Activated naive CD4-positive, alpha-beta T cell treated with anti-CD3 and anti-CD28 coated beads for 36 hours (primary cell): ENCODE results near the gene CCN5. TPM values are rescaled to one million over a fixed set of nuclear protein-coding genes. Genes with fewer than 3 reads are reported as not detected.
"Not testable (repeated sequence)": the region's sequence is repeated elsewhere in the genome, so short reads cannot be mapped to it uniquely, and the experiment has no call there.

Experiments used
- CTCF ChIA-PET: fragments of 350-600 bp; sonication (Branson Sonifier 250); formaldehyde crosslinking; loops from one replicate; lab custom pipeline; 2021; ENCODE audit warnings: antibody characterized with exemption; lab: Charles Lee
- DNase-seq: peaks from one replicate; pipeline ENCODE4 v3.0.0-alpha.2; 2020
- H3K27ac Mint-ChIP-seq: one replicate; pipeline ENCODE4 v1.8.0; 2021; ENCODE audit warnings: mild to moderate bottlenecking, mixed read lengths
- H3K27me3 Mint-ChIP-seq: one replicate; pipeline ENCODE4 v1.8.0; 2021; ENCODE audit warnings: low read depth, mixed read lengths
- H3K36me3 Mint-ChIP-seq: one replicate; pipeline ENCODE4 v1.8.0; 2021; ENCODE audit warnings: low read depth, mixed read lengths
- H3K4me1 Mint-ChIP-seq: one replicate; pipeline ENCODE4 v1.8.0; 2021; ENCODE audit warnings: low read depth, mixed read lengths
- H3K4me3 Mint-ChIP-seq: one replicate; pipeline ENCODE4 v1.8.0; 2021; ENCODE audit warnings: mild to moderate bottlenecking, moderate library complexity, mixed read lengths
- H3K9me3 Mint-ChIP-seq: one replicate; pipeline ENCODE4 v1.8.0; 2021; ENCODE audit warnings: mixed read lengths
- intact Hi-C: fragments of 100-400 bp; cut with micrococcal nuclease; formaldehyde crosslinking; loops from one replicate; pipeline ENCODE4 v1.15.1; 2023
- total RNA-seq, 2 experiments: library from RNA; stranded (reverse); gene quantifications; one replicate each; pipeline ENCODE4 v1.2.3, GENCODE V29; 2021

The CCN5 gene
- total RNA-seq, 2 experiments from 2014 or later: not detected

GRCh38 chr20:44758247-44759101 lies 43.3 kb downstream of the CCN5 start:
- intact Hi-C loops: no loop called here
- H3K36me3 Mint-ChIP-seq: no peaks in the 10 kb centered on the region
- no peak for DNase-seq
- CTCF ChIA-PET: interaction anchor here (0.9 to 1.9 kb wide), 4 partner anchors 8 to 109 kb away, joined by 3 to 4 read pairs (median 4); no protein-coding TSS in a partner anchor
- no peaks in the 10 kb centered on the region for H3K27me3 Mint-ChIP-seq
- no peak overlapping the region for H3K27ac Mint-ChIP-seq
- H3K4me1 Mint-ChIP-seq: no peaks in the 10 kb centered on the region
- H3K4me3 Mint-ChIP-seq: no peak overlapping the region
- H3K9me3 Mint-ChIP-seq: no peaks in the 10 kb centered on the region

- CTCF ChIA-PET: interaction anchor here (1.9 kb wide), 1 partner anchor 107 kb away, joined by 4 read pairs; no protein-coding TSS in a partner anchor
- no peaks in the 10 kb centered on the region for H3K36me3 Mint-ChIP-seq
- no peaks in the 10 kb centered on the region for H3K27me3 Mint-ChIP-seq
- no peak for DNase-seq
- no peaks in the 10 kb centered on the region for H3K9me3 Mint-ChIP-seq
- H3K4me3 Mint-ChIP-seq: no peak overlapping the region
- intact Hi-C loops: no loop called here
- no peak overlapping the region for H3K27ac Mint-ChIP-seq
- no peaks in the 10 kb centered on the region for H3K4me1 Mint-ChIP-seq
These were observed 44.4 kb downstream of the CCN5 start for GRCh38 chr20:44759595-44759994.

DNA sequence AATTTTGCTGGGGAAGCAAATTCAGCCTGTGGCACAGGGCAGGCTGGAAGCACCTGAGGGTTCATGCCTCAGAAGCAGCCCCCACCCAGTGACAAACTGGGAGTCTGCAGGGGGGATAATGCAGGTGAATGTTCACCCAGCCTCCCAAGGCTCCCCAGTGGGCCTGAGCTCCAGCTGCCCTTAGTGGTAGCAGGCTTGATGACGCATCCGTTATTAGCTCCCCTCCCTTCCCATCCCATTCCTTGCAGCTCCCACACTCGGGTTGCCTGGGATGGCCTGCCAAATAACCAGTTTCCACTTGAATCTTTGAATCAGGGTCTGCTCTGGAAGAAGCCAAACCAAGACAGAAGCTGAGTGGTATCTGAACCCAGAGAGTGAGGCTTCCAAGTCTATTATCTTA lies 46.3 kb downstream of the CCN5 start:
- no peaks in the 10 kb centered on the region for H3K9me3 Mint-ChIP-seq
- H3K4me1 Mint-ChIP-seq: no peaks in the 10 kb centered on the region
- no peak overlapping the region for H3K4me3 Mint-ChIP-seq
- no peak overlapping the region for H3K27ac Mint-ChIP-seq
- peaks cover 4% of the 10 kb centered on the region for H3K27me3 Mint-ChIP-seq
- H3K36me3 Mint-ChIP-seq: no peaks in the 10 kb centered on the region
- intact Hi-C loops: no loop called here
- CTCF ChIA-PET: no interaction called here
- DNase-seq: no peak

- no peak overlapping the region for H3K4me3 Mint-ChIP-seq
- no peak overlapping the region for H3K27ac Mint-ChIP-seq
- H3K36me3 Mint-ChIP-seq: no peaks in the 10 kb centered on the region
- peaks cover 4% of the 10 kb centered on the region for H3K27me3 Mint-ChIP-seq
- CTCF ChIA-PET: interaction anchor here (1.2 kb wide), 1 partner anchor 15 kb away, joined by 3 read pairs; no protein-coding TSS in a partner anchor
- H3K9me3 Mint-ChIP-seq: no peaks in the 10 kb centered on the region
- H3K4me1 Mint-ChIP-seq: no peaks in the 10 kb centered on the region
- no peak for DNase-seq
- intact Hi-C loops: no loop called here
These were observed 47.4 kb downstream of the CCN5 start for GRCh38 chr20:44762466-44763140.

DNA sequence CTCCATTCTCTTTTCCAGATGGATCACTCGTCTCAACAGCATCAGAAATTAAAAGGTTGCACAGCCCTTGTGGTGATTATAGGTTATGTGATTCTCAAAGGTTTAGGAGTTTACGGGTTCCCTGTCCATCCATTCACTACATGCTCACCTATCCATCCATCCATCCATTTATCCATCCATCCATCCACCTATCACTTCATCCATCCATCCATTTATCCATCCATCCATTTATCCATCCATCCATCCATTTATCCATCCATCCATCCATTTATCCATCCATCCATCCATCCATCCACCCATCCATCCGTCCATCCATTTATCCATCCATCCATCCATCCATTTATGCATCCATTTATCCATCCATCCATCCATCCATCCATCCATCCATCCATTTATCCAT lies 48.6 kb downstream of the CCN5 start:
- intact Hi-C loops, H3K9me3 Mint-ChIP-seq, DNase-seq, H3K4me1 Mint-ChIP-seq, H3K27me3 Mint-ChIP-seq, H3K36me3 Mint-ChIP-seq, H3K27ac Mint-ChIP-seq, CTCF ChIA-PET, H3K4me3 Mint-ChIP-seq: not testable (repeated sequence)

- H3K27me3 Mint-ChIP-seq: peaks cover 7% of the 10 kb centered on the region
- no peaks in the 10 kb centered on the region for H3K4me1 Mint-ChIP-seq
- CTCF ChIA-PET: no interaction called here
- intact Hi-C loops: no loop called here
- H3K9me3 Mint-ChIP-seq: no peaks in the 10 kb centered on the region
- no peaks in the 10 kb centered on the region for H3K36me3 Mint-ChIP-seq
- H3K27ac Mint-ChIP-seq: no peak overlapping the region
- no peak for DNase-seq
- H3K4me3 Mint-ChIP-seq: no peak overlapping the region
These were observed 49.9 kb downstream of the CCN5 start for GRCh38 chr20:44765091-44765490.

DNA sequence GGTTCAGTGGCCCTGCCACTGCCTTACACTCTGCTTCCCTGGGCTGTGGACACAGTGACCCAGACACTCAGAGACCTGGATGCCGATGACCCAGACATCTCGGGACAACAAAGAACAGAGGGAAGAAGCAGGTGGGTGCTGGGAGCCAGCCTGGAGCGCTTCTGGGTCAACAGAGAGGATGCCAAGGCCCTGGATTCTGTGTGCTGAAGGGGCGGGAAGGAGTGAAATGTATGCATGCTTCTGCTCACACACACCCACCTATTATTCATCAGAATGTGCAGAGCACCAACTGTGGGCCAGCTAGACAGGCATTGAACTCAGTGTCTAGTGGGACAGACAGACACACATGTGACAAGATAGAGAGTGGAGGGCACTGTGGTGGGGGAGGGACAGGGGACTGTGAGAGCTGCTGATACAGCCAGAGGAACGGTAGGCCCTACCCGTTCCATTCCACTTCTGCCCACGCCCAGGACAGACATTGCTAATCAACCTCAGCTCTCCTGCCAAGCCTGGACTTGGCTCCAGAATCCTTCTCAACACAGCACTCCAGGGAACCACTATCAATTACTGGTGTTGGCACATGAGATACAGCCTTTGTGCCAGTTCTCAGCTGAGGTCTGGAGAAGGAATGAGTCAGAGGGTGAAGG lies 50.7 kb downstream of the CCN5 start:
- no peak overlapping the region for H3K27ac Mint-ChIP-seq
- no peaks in the 10 kb centered on the region for H3K4me1 Mint-ChIP-seq
- CTCF ChIA-PET: interaction anchor here (0.6 kb wide), 1 partner anchor 49 kb away, joined by 3 read pairs; no protein-coding TSS in a partner anchor
- intact Hi-C loops: no loop called here
- no peaks in the 10 kb centered on the region for H3K36me3 Mint-ChIP-seq
- no peak overlapping the region for H3K4me3 Mint-ChIP-seq
- DNase-seq: no peak
- peaks cover 7% of the 10 kb centered on the region for H3K27me3 Mint-ChIP-seq
- no peaks in the 10 kb centered on the region for H3K9me3 Mint-ChIP-seq

DNA sequence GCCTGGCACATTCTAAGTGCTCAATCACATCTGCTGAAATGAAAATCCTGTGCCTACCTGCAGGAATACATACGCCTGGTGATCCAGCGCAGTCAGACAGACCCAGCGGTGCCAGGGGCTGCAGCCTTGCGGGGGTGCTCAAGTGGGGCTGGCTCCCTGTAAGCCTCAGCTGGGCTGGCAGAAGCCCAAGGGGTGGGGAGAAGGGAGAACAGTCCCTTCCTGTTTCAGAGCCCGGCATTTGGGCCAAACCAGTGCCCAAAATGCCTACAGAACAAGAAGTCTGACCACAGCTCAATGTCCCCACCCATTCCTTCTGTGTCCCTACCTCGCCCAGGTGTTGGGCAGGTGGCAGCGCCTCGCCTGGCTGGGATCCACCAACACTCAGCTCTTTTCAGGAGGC lies 53.1 kb downstream of the CCN5 start:
- Mint-ChIP-seq H3K27me3 (peaks cover 13% of the 10 kb centered on the region), H3K4me3 (no peak overlapping the region), H3K4me1 (no peaks in the 10 kb centered on the region), H3K9me3 (no peaks in the 10 kb centered on the region), H3K36me3 (no peaks in the 10 kb centered on the region), H3K27ac (no peak overlapping the region)
- CTCF ChIA-PET: interaction anchor here (1.0 kb wide), 1 partner anchor 20 kb away, joined by 4 read pairs; no protein-coding TSS in a partner anchor
- intact Hi-C loops: no loop called here
- DNase-seq: no peak

GRCh38 chr20:44768854-44769480 lies 53.8 kb downstream of the CCN5 start:
- CTCF ChIA-PET: interaction anchor here (1.0 kb wide), 1 partner anchor 21 kb away, joined by 4 read pairs; no protein-coding TSS in a partner anchor
- H3K27ac Mint-ChIP-seq: no peak overlapping the region
- peaks cover 13% of the 10 kb centered on the region for H3K27me3 Mint-ChIP-seq
- H3K4me1 Mint-ChIP-seq: no peaks in the 10 kb centered on the region
- no peaks in the 10 kb centered on the region for H3K36me3 Mint-ChIP-seq
- no peak for DNase-seq
- H3K9me3 Mint-ChIP-seq: no peaks in the 10 kb centered on the region
- H3K4me3 Mint-ChIP-seq: no peak overlapping the region
- intact Hi-C loops: no loop called here

DNA sequence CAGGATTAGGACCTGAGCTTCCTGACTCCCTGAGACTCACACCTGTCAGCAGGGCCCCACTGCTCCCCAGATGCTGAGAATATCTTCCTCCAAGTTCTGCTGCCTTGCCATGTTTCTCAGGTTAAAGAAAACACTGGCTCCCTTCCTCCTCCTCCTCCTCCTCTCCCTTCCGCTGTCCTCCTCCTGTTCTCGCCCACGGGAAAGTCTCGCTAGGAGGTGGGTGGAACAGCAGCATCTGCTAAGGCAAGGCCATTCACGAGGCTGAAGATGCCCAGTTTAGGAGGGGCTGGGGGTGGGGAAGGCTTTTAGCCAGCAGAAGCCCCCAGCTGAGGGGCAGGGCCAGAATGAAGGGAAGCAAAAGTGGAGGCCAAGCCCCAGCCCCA lies 54.3 kb downstream of the CCN5 start:
- Mint-ChIP-seq H3K9me3 (no peaks in the 10 kb centered on the region), H3K4me1 (no peaks in the 10 kb centered on the region), H3K27me3 (peaks cover 13% of the 10 kb centered on the region), H3K27ac (no peak overlapping the region), H3K36me3 (no peaks in the 10 kb centered on the region), H3K4me3 (no peak overlapping the region)
- DNase-seq: no peak
- intact Hi-C loops: no loop called here
- CTCF ChIA-PET: no interaction called here

DNA sequence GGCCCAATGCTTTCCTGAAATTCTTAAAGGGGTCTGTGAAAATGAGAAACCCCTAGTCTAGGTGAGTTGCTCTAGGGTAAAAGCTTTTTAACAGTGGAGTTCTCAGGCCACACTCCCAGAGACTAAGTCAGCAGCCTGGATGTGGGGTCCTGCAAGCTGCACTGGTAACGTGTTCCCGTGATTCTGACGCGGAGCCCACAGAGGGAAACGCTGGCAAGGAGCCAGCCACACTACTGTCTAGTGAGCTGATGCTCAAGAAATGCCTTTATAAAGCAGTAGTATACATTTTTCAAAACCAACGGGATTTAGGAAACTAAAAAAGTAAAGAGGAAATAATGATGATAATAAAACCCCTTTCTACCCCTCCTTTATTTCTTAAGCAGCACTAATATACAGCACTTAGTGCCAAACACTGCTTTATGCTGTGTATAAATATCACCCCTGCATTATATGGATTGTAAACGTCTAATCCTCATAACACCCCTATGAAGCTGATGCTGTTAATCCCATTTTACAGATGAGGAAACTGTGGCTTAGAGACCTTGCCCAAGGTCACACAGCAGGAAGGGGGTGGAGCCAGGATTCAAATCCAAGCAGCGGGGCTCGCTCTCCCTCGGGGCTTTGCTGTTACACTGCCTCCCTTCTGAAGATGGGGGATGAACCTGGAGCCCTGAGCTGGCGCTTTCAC lies 55.5 kb downstream of the CCN5 start:
- no peak overlapping the region for H3K4me3 Mint-ChIP-seq
- no peak for DNase-seq
- no peaks in the 10 kb centered on the region for H3K4me1 Mint-ChIP-seq
- no peak overlapping the region for H3K27ac Mint-ChIP-seq
- peaks cover 13% of the 10 kb centered on the region for H3K27me3 Mint-ChIP-seq
- CTCF ChIA-PET: no interaction called here
- no peaks in the 10 kb centered on the region for H3K36me3 Mint-ChIP-seq
- intact Hi-C loops: no loop called here
- no peaks in the 10 kb centered on the region for H3K9me3 Mint-ChIP-seq

DNA sequence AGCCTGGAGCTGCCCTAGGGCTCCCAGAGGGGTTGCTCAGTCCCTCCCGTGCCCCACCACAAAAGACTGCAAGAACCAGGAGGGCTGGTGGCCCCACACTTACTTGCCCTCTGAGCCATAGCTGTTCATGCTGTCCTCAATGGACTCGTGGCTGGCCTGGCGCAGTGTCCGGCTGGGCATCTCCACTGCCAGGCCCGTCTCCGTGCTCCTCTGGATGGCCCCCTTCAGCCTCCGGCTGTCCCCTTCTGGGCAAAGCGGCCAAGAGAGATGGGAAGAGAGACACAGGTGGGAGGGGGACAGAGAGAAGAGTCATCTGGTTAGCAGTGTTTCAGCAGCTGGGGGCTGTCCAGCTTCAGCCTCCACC lies 56.0 kb downstream of the CCN5 start:
- Mint-ChIP-seq H3K36me3 (no peaks in the 10 kb centered on the region), H3K9me3 (no peaks in the 10 kb centered on the region), H3K4me3 (no peak overlapping the region), H3K27me3 (peaks cover 13% of the 10 kb centered on the region), H3K27ac (no peak overlapping the region), H3K4me1 (no peaks in the 10 kb centered on the region)
- no peak for DNase-seq
- CTCF ChIA-PET: no interaction called here
- intact Hi-C loops: no loop called here
